HG02759 (cell line): ENCODE data around the gene BPTF.
"Not testable (repeated sequence)": the region's sequence is repeated elsewhere in the genome, so short reads cannot be mapped to it uniquely, and the experiment has no call there.

Experiments used
- ATAC-seq: cut with Tn5 transposase; IDR thresholded peaks from one replicate; pipeline ENCODE4 v1.9.1; 2021; ENCODE audit warnings: mild to moderate bottlenecking, moderate library complexity; ENCODE audit not compliant: unreplicated experiment

BPTF gene, protein sequence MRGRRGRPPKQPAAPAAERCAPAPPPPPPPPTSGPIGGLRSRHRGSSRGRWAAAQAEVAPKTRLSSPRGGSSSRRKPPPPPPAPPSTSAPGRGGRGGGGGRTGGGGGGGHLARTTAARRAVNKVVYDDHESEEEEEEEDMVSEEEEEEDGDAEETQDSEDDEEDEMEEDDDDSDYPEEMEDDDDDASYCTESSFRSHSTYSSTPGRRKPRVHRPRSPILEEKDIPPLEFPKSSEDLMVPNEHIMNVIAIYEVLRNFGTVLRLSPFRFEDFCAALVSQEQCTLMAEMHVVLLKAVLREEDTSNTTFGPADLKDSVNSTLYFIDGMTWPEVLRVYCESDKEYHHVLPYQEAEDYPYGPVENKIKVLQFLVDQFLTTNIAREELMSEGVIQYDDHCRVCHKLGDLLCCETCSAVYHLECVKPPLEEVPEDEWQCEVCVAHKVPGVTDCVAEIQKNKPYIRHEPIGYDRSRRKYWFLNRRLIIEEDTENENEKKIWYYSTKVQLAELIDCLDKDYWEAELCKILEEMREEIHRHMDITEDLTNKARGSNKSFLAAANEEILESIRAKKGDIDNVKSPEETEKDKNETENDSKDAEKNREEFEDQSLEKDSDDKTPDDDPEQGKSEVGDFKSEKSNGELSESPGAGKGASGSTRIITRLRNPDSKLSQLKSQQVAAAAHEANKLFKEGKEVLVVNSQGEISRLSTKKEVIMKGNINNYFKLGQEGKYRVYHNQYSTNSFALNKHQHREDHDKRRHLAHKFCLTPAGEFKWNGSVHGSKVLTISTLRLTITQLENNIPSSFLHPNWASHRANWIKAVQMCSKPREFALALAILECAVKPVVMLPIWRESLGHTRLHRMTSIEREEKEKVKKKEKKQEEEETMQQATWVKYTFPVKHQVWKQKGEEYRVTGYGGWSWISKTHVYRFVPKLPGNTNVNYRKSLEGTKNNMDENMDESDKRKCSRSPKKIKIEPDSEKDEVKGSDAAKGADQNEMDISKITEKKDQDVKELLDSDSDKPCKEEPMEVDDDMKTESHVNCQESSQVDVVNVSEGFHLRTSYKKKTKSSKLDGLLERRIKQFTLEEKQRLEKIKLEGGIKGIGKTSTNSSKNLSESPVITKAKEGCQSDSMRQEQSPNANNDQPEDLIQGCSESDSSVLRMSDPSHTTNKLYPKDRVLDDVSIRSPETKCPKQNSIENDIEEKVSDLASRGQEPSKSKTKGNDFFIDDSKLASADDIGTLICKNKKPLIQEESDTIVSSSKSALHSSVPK (N-terminal part only)

DNA sequence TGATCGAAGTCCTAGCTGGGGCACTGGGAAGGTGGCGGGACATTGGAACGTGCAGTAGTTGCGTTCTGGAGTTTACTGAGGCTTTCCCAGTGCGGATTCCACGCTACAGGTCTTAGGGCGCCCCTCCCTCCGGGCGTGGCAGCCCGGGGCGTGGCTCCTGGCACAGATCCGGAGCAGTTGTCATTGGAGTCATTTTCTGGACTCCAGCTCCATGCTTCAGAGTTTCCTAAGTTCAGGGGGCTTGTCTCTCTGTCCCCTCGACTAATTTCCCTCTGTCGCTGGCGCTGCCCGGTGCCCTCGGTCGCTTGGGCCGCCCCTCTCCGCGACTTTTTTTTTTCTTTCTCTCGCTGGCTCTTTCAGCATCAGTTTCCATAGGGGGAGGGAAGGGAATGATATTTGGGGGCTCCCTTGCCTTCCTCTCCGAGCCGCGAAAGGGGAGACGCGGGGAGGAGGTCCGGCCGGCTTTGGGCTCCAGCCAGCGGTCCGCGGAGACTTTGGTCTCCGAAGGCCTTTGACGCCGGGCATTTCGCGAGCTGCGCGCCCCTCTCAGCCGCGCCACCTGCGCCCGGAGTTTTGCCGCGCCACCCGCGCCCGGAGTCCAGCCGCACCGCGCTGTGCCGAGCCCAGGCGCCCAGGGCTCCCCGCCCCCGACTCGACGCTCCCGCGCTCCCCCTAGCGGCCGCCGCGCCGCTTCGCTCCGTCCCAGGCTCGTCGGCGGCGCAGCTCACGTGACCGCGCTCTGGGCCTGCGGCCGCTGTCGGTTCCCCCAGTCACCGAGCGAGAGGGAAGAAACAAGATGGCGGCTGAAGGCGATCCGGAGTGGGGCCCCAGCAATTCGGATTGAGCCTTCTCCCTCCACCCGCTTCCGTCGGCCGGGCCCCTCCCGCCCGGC lies at the start of gene BPTF:
Gene BPTF, plus strand, starts transcription at position 769 of the 892 bp plus-strand sequence. CDS start 222 bp downstream, outside the sequence.
- peak; percentile 87 for ATAC-seq

DNA sequence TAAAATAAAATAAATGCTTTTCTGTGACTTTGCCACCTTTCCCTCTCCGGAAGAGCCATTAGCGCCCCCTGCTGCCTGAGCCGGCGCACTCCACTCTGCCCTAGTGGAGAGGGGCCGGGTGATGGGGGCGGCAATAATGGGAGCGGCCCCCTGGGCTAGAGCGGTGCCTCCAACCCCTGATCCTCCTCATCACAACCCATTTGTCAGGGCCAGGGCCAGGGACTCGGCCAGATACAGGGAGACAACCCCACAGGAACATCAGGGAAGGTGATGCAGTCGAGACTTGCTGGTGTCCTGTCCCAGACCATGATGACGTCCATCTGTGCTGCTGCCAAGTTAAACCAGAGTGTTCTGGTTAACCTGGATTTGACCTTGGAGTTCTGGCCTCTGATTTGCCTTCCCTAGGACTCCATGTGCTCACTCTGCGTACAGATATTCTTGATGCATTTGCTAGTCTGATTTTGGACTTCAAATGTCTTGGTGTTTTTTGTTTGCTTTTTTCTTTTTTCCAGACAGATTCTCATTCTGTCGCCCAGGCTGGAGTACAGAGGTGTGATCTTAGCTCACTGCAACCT lies 46.1 kb upstream of the BPTF start:
- no peak for ATAC-seq

DNA sequence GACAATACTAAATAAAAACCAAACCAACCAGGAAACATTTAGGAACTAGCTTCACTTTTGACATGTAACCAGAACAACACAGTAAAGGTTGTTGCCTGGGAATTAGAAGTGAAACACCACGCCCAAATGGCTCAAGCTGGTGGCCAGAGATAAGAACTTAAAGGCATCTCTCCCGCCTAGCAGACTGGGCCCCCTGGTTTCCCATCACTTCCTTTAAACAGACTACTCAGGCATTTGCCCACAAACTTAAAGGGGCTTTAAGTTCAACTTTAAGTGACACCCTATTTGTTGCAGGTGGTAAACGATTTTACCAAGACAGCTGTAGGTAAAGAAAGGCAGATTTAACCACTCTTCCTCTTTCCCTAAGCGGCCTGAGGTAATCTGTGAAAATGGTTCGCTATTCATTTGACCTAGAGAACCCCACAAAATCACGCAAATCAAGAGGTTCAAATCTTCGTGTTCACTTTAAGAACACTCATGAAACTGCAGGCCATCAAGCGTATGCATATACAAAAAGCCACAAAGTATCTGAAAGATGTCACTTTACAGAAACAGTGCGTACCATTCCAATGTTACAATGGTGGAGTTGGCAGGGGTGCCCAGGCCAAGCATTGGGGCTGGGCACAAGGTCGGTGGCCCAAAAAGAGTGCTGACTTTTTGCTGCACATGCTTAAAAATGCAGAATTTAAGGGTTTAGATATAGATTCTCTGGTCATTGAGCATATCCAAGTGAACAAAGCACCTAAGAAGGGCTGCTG lies 40.8 kb upstream of the BPTF start:
- no peak for ATAC-seq

DNA sequence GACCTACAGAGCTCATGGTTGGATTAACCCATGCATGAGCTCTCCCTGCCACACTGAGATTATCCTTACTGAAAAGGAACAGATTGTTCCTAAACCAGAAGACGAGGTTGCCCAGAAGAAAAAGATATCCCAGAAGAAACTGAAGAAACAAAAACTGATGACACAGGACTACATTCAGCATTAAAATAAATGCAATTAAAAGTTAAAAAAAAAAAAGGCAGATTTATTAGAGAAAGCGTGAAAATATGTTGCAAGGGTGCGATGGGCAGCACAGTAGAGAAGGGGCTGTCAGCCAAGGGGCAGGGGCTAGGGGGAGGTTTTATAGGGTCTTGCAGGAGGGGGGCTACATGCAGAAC lies 40.2 kb upstream of the BPTF start:
- no peak for ATAC-seq

DNA sequence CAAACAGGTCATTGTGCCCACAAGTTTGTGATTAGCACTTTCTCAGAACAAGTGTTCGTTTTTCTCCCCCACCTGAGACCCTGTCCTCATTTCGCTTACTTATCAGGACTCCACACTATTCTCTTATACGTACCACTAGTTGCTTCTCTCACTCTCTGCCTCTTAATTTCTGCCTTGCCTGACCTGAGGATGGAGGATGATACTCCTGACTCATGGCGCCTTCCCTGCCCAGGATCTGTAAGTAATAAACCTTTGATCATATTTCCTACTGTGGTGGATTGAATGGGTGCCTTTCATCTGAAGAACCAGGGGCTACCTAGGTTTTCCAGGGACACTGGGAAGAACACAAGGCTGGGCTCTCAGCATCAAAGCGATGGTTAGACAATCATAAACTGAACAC lies 39.8 kb upstream of the BPTF start:
- no peak for ATAC-seq

DNA sequence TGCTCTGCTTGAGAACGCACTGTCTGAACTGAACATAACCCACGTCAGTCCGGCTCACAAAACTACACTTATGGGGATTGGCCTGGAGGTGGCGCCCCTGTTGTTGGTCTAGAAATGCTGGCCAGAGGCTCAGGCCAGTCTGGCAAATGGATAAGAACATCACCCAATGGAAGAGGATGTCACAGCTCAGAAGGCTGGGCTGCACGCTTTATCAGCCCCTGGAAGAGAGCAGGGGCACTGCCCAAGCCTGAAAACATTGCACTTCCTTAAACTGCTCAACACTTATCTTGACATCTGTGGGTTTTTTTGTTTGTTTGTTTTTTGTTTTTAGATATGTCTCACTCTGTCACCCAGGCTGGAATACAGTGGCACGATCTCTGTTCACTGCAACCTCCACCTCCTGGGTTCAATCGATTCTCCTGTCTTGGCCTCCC lies 24.8 kb upstream of the BPTF start:
- peak; percentile 92 for ATAC-seq

DNA sequence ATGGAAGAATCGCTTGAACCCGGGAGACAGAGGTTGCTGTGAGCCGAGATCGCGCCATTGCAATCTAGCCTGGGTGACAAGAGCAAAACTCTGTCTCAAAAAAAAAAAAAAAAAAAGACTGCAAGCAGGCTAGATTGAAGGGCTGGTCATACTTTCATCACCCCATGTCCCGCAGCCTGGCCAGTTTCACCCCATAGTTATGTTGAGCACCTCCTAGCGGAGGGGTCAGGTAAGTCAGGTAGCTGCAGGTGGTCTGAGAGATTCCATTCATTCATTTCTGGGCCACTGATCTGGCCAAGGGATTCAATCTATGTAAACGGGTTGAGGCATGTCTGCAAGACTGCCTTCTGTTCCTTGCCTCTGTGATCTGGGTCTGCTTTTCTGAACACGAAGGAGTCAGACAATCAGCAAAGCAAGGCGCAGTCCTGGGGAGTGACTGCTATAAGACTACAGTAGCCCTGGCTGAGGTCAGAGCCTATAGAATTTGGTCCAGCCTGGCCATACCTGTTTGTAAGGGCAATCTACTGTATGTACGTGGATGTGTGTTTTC lies 23.6 kb upstream of the BPTF start:
- ATAC-seq: no peak

DNA sequence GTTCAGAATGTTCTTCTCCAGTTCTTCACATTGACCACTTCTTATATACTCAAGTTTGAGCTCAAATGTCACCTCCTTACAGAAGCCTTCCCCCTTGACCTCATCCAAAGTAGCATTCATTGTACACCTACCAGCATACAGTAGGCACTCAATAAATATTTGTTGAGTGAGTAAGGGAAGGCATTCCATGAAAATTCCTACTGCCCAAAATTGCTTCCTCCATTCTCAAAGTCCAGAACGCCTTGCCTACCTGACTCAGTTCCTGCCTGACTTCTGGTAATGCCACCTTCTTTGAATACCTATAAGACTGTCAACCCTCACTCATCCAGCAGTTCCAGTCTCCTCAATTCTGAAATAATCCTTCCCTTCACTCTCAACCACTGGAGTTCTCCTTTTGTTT lies 14.8 kb upstream of the BPTF start:
- ATAC-seq: no peak

DNA sequence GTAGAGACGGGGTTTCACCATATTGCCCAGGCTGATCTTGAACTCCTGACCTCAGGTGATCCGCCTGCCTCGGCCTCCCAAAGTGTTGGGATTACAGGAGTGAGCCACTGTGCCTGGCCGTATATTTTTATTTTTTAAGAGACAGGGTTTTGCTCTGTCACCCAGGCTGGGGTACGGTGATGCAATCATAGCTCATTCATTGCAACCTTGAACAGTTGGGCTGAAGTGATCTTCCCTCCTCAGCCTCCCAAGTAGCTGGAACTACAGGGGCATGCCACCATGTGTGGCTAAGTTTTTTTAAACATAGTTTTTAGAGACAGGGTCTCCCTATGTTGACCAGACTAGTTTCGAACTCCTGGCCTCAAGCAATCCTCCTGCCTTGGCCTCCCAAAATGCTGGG lies 12.9 kb upstream of the BPTF start:
- ATAC-seq: not testable (repeated sequence)

DNA sequence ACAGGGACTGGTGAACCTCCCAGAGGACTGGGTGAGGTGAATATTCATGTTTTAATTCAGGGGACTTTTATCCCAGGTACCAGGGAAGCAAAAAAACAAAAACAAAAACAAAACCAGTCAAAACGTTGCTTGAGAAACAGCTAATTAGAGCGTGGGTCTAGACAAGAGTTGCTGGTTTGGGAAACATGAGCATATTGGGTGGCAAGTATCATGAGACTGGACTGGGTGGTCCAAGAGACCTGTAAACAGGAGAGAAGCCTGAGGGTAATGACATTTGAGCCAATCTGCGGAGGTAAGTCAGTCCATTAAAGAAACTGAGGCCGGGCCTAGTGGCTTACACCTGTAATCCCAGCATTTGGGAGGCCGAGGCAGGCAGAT lies 11.5 kb upstream of the BPTF start:
- no peak for ATAC-seq

DNA sequence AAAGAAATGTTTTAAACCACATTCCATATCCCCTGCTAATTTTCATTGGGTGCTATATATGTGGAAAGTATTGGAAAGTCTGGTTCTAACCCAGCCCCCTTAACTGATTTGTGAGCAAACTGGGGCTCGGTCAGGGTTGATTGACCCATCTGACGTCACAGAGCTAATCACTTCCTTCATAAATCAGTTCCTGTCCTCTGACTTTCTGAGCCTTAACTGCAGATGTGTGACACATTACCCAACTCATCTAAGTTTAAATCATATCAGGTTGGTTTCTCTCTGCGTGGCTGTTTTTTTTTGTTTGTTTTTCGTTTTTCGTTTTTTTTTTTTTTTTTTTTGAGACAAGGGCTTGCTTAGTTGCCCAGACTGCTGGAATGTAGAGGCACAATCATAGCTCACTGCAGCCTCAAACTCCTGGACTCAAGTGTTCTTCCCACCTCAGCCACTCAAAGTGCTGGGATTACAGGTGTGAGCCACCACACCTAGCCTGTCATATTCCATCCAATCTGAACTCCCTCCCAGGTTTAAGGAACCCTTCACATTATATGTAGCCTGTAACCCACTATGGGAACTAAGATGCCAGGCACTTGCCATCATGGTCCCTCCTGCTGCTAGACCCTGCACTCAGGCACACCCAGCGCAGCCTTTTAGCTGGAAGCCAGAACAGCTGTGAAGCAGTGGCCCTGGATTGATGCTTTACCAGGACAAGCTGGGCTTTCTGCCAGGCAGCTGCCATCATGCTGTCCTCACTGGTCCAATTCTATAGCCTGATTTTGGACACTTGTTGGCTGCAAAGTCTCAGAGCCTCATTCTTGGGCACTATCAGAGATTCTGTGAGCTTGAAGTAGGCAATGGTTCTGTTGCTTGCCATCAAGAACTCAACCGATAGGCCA lies 6.9 kb upstream of the BPTF start:
- ATAC-seq: peak; percentile 58

DNA sequence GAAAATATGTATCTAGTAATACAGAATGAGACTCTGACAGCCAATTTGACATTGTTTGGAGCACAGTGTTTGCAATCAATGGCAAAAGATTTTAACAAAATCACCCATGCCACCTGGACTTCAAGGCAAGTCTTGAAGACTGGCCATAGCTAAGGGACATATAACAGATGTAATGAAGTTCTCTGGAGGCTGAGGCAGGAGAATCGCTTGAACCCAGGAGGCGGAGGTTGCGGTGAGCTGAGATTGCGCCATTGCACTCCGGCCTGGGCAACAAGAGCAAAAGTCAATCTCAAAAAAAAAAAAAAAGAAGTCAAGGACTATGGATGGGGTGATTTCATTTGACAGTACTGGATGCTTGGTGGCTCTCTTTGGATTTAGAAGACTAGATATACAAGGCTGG lies 5.6 kb upstream of the BPTF start:
- ATAC-seq: no peak

DNA sequence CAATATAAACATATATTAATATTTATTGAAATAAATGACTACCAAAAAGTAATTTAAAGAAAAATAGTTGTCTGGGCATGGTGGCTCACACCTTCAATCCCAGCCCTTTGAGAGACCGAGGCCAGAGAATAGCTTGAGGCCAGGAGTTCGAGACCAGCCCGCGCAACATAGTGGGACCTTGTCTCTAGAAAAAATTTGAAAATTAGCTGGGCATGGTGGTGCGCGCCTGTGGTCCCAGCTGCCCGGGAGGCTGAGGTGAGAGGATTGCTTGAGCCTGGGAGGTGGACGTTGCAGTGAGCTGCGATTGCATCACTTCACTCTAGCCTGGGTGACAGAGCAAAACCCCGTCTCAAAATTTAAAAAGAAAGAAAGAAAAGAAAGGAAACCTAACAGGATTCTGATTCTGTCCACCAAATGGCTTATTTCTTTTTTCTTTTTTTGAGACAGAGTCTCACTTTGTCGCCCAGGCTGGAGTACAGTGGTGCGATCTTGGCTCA lies 3.4 kb upstream of the BPTF start:
- ATAC-seq: no peak

DNA sequence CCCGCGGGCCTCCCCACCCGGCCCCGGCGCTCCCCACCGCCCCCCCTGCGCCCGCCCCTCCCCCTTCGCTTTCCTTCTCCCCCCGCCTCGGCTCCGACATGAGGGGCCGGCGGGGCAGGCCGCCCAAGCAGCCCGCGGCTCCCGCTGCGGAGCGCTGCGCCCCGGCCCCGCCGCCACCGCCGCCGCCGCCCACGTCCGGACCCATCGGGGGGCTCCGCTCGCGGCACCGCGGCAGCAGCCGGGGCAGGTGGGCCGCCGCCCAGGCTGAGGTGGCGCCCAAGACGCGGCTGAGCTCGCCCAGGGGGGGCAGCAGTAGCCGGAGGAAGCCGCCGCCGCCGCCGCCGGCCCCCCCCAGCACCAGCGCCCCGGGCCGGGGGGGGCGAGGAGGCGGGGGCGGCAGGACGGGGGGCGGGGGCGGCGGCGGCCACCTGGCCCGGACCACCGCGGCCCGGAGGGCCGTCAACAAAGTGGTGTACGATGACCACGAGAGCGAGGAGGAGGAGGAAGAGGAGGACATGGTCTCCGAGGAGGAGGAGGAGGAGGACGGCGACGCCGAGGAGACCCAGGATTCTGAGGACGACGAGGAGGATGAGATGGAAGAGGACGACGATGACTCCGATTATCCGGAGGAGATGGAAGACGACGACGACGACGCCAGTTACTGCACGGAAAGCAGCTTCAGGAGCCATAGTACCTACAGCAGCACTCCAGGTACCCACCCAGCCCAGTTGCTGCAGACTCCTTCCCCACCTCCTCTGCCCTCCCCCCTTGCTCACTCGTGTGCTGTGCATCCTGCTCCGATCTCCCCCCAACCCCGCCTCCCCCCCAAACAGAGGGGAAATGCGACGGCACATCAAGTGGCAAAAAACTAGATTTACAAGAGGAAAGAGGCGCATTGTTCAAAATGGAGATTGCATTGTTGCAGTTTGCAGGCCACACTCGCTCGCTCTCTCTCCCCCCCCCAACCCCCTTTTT lies 611 bp downstream of the BPTF start:
- peak; percentile 41 for ATAC-seq

DNA sequence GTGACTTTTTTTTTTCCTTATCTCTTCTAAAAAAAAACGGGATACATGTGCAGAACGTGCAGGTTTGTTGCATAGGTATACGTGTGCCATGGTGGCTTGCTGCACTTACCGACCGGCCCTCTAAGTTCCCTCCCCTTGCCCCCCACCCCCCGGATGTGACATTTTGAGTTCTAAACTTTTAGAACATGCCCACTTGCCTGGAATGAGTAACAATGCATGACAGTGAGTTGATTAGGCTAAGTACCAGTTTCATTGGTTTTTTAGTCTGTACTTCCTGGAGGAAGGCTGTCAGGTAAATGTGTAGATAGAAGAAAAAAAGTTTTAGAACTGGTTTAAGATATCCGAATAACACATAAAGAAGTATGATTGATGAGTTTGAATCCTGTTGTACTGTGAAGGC lies 4.0 kb downstream of the BPTF start:
- ATAC-seq: no peak

DNA sequence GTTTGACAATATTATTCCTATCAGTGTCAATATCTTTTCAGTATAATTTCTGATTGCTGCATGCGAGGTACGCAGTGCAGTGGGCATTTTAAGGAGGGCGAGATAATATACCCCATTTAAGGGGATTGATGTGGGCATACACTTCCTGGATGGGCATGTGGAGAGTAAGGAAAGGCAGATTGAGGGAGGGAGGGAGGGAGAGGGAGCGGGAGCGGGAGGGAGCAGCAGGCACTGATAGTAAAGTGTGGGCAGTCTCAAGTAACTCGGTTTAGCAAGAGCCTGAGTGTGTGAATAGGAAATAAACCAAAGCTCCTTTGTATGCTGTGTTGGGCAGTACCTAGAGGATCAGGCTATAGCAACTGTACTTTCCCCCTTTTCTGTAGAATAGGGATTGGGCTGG lies 5.1 kb downstream of the BPTF start:
- ATAC-seq: no peak

DNA sequence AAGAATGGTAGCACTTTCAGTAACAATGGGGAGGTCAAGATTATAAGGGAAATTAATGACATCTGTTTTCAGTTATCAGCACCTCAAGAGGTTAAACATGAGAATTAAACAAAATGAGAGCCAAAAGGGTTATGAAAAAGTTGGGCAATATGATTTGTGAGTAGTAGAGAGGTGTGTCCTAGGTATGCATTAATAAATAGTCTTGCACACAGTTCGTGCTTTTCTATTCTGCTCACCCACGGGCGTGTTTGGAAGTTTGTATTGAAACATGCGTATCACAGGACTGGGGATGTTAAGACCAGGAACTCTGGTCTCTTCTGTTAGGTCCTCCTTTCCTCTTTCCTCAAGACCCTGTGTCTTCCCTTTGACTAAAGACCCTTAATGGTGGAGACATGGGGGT lies 6.0 kb downstream of the BPTF start:
- ATAC-seq: no peak
